Measurements from ENCODE around the gene GP1BB.

Gene GP1BB

DNA sequence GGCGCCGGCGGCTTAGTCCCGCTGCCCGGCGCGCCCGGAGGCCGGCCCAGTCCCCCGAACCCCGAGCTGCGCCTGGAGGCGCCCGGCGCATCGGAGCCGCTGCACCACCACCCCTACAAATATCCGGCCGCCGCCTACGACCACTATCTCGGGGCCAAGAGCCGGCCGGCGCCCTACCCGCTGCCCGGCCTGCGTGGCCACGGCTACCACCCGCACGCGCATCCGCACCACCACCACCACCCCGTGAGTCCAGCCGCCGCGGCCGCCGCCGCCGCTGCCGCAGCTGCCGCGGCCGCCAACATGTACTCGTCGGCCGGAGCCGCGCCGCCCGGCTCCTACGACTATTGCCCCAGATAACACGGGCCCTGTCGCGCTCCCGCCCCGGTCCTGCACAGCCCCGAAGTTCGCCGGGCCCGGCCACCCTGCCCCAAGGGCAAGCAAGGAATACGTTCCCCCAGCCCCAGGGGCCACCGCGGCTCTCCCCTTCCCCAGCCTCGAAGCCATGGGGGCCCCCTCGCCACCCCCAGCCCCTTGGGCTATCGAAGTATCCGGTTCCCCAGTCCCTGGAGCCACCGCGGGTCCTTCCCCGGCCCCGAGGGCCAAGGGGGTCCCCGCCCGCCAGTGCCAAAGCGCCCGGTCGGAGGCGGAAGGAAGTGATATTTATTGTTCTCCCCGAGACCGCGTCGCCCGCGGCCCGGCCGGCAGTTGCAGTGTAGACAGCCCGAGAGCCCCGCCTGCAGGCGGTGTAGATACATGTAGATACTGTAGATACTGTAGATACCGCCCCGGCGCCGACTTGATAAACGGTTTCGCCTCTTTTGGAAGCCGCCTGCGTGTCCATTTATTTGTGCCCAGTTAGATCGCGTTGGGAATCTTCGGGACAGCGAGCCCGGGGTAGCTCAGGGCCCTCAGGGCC, 43.4 kb downstream of the GP1BB start:
- DNase-seq (ENCODE audit: low read depth, low spot score) = no peak

DNA sequence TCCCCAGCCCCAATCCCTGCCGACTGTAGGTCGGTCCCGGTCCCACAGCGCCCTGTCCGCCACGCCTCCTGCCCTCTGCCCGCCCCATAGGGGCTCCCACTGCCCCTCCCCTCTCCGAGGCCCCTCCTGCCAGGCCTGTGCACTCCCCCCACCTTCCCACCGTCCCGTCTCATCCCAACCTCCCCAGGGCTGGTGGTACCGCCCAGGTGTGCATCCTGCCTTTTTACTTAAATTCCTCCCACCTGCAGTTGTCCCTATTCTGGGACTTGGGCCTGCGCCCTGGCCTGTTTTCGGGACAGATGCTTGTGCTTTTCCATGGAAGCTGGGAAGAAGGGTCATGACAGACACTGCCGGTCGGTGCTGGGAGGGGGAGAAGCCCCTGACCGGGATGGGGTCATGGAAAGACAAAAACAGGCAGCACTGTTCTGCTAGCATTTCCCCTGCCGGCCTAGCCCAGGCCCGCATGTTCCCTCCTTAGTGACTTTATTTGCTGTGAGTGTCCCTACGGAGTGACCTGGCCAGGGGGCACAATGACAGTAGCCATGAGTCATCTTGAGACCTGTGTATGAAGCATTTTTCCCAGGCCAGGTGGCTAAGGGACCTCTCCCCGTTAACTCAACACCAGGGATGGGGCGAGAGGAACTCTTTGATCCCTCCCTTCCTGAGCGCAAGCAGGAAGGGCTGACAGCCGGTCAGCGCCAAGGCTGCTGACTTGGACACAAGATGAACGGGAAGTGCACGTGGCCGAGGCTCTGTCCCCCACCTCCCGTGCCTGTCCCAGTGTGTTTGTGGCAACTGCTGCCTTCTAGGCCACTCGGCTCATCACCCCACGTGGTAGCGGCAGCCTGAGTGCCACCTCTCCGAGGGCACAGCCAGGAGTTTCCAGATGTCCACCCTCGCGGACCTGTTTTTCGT, 44.3 kb downstream of the GP1BB start:
- DNase-seq (ENCODE audit: low read depth, low spot score) = no peak

DNA sequence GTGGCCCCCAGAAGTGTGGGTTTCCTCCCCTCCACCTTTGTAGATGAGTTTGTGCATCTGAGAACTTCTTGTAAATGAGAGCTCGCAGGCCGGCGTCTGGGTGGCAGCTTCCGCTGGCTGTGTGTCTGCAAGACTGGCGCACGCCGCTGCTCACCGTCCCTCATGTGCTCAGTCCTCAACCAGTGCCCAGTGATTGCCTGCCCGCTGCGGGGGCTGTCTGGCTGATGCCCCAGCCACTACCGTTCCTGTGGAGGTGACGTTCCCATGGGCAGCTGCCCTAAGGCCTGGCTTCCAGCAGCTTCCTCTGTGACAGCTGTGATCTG, 46.0 kb downstream of the GP1BB start:
- DNase-seq (ENCODE audit: low read depth, low spot score) = no peak

DNA sequence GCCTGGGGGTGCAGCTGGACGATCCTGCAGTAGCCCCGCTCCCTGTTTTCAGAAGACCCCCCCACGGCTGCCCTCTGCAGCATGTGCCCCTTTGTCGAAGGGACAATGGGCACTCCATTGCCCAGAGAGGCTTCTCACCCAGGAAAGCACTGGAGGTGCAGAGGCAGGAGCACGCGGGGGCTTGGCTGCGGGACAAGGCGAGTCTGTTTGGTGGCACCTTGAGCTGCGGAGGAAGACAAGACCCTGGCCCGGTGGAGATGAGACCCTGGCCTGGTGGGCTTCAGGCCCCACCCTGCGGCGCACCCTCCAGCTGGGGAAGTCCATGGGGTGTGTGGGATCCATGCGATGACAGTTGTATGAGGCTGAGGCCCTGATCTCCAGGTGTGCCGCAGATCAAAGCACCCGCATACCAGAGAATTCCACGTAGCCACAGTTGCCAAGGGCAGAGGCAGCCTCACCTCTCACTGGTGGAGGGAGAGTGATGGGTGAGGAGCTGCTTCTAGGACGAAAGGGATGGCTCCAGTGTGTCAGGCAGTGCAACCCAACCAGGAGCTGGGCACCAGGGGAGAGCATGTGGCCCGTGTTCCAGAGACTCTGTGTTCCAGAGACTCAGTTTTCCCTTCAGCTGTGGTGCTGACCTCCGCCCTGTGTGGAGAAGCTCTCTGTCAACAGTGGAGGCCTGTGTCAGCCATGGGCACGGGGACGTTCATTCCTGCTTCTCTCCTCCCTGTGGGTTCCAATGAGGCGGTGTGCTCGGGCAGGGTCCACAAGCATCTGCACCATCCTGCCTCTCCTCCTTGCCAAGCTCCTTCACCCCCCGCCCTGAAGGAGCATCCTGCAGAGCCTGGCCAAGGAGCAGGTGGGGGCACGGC, 47.2 kb downstream of the GP1BB start:
- no peak for DNase-seq (ENCODE audit: low read depth, low spot score)

DNA sequence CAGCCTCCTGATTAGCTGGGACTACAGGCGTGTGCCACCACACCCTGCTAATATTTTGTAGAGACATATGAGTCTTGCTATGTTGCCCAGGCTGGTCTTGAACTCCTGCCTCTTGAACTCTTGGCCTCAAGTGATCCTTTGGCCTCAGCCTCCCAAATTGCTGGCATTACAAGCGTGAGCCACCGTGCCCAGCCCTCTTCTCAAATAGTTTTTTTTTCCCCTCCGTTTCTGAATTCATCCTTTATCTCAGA, 49.0 kb downstream of the GP1BB start:
- no peak for DNase-seq (ENCODE audit: low read depth, low spot score)

DNA sequence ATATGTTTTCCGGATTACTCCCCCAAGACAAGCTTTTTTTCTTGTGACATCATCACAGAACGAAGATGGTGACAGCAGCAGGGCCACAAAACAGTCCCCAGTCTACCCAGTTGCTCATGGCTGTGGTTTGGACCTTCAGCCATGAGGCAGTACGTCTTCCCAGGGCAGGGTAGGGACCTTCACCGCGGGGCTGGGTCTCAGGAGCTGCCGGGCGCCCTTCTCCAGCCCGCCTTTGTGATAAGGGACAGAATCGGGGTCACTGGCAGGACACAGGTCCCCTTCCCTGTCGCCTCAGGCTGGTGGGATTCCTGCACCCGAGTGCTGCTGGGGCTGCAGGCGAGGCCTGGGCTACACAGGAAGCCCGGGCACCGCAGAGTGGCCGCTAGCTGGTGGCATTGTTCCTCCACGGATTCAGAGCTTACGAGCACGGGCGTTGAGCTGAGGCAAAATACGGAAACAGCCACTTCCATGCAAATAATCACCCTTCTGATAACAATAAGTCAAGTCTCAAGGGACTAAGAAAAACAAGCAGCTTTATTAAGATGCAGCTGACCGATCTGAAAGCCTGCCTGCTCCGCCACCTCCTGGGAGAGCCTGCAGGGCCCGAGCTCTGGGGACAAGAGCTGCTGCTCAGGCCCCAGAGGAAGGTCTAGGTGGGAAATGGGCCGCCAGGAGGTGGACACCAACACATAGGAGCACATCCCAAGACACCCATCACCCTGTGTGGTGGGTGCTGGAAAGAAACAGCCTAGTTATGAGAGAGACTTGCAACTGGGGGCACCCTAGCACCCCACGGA, 49.5 kb downstream of the GP1BB start:
- no peak for DNase-seq (ENCODE audit: low read depth, low spot score)

DNA sequence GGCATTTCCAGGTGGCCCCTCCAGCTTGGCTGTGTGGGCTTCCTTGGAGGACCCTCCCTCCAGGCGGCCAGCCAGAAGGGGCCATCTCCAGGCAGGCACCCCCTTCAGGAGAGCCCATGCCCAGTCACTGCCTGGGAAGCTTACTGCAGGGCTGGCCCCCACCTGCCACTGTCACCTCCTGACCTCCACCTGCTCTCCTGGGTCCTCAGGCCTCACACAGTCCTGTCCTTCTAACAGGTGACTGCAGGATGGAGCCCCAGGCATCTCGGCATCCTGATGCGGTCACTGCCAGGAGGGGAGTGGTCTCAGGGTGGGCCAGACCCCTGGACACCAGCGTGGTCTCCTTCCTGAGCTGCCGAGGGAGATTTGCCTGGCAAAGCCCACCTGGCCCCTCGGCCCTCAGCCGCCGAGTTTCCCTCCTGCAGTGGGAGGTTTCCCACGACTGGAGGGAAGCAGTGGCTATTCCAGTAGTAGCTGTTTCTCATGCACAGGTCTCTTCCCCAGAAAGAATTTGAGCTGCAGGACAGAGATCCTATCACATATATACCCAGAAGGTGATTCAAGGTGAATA, 50.2 kb downstream of the GP1BB start:
- DNase-seq (ENCODE audit: low read depth, low spot score) = no peak
